ENCODE results near the gene RABGAP1L.
"Not testable (repeated sequence)": the region's sequence is repeated elsewhere in the genome, so short reads cannot be mapped to it uniquely, and the experiment has no call there.

RABGAP1L gene

DNA sequence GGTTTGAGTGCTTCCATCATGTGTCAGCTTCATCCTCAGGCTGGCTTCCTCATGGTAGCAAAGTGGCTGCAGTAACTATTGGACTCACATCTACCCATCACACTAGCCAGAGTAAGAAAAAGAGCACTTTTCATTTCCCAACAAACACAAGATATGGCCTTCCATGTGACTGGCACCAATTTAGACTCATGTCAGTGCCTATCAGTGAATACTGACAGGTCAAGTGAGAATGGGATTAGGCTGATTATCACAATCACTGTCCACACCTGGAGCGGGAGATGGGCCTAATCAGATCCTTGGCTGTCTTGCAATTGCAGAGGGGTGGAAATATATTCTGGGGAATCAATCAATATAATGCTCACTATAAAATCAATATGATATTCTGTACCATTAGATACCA lies 2.9 kb upstream of the RABGAP1L start:
- DNase-seq = no peak

DNA sequence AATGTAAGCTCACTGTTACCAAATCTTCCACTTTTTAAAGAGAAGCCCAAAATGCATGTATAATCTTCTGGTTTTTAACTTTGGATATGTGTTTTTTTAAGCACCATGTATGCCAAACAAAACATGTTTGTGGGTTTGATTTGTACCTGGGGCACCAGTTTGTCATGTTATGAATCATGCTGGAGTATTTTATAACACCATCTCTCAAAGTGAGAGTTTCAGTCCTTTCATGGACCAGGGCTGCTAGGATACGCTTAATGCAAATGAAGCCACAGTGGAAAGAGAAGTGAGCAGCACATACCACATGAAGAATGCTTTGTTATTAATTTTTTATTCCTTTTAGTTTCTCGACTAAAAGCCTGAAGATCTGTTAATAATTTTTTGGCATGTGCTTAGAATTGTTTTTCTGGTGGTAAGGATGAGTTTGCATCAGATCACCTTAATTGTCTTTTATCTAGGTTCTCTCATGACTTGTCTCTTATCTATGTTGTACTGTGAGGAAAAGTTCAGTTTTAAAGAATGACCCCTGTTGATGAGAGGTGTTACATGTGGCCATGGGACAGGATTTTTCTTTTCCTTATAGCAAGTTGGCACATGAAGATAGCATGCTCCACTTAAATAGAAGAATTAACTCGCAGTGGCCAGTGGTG lies 2.0 kb upstream of the RABGAP1L start:
- no peak for DNase-seq

DNA sequence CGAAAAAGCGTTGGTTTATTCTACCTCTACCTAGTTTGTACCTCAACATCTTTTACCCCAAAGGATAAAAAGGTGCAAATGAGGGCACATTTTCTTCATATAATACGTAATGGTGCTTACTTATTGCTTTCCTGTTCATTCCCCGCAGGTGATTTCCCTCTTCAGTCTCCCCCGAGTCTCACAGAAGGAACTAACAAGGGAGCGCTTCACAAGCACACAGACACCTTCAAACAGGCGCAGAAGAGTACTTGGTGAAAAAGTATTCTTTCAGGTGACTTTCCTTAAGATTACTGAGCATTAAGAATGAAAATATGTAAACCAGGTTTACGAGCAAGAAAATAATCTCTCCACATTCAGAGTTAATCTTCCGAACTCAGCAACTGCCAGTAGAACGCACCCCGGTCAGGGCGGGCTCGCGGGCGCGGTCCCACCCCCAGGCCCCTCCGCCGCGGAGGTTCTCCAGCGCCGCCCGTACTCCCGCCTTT lies 511 bp upstream of the RABGAP1L start:
- no peak for DNase-seq

- no peak for DNase-seq
Observed at GRCh38 chr1:174160109-174160473, 771 bp downstream of the RABGAP1L start.

- no peak for DNase-seq
Observed at GRCh38 chr1:174160603-174161002, 1.3 kb downstream of the RABGAP1L start.

- DNase-seq = no peak
Observed at GRCh38 chr1:174161813-174162212, 2.5 kb downstream of the RABGAP1L start.

DNA sequence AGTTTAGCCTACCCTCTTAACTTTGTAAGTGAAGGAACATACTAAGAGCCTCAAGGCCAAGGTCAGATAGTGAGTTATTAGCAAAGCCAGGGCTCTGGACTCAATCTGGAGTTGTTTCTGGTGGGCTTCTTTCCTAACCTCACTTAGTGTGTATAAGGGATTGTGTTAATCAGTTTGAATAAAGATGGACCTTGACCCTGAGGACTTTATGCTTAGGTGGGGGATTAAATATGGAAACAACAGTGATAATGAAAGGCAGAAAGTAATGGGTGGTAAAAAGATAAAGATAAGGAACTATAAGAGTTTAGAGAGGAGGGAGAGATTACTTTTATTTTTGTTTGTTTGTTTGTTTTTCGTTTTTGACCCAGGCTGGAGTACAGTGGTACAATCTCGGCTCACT lies 5.5 kb downstream of the RABGAP1L start:
- DNase-seq = no peak

GRCh38 chr1:174165471-174166137 lies 6.3 kb downstream of the RABGAP1L start:
- DNase-seq = no peak

GRCh38 chr1:174166530-174167264 lies 7.4 kb downstream of the RABGAP1L start:
- DNase-seq = no peak

GRCh38 chr1:174167265-174167803 lies 8.0 kb downstream of the RABGAP1L start:
- no peak for DNase-seq

- no peak for DNase-seq
Observed at GRCh38 chr1:174169342-174169741, 10.0 kb downstream of the RABGAP1L start.

DNA sequence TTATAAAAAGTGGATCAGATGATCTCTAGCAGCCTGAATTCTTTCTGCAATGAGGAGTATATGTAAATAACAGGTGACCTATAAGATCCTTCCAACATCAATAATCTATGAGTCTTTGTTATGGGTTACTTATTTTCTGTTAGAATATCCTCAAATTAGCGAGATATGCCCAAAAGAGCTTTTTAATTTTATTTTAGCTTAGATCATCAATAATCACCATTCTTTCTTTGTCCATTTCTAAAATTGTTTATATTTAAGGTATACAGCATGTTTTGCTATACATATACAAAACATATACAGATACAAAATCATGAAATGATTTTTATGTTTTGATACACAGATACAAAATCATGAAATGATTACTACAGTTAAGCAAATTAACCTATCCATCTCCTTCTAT lies 11.8 kb downstream of the RABGAP1L start:
- no peak for DNase-seq

GRCh38 chr1:174174461-174175329 lies 15.4 kb downstream of the RABGAP1L start:
- no peak for DNase-seq

DNA sequence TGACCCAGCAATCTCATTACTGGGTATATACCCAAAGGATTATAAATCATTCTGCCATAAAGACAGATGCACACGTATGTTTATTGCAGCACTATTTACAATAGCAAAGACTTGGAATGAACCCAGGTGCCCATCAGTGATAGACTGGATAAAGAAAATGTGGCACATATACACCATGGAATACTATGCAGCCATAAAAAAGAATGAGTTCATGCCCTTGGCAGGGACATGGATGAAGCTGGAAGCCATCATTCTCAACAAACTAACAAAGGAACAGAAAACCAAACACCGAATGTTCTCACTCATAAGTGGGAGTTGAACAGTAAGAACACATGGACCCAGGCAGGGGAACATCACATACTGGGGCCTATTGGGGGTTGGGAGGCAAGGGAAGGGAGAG lies 19.1 kb downstream of the RABGAP1L start:
- not testable (repeated sequence) for DNase-seq

DNA sequence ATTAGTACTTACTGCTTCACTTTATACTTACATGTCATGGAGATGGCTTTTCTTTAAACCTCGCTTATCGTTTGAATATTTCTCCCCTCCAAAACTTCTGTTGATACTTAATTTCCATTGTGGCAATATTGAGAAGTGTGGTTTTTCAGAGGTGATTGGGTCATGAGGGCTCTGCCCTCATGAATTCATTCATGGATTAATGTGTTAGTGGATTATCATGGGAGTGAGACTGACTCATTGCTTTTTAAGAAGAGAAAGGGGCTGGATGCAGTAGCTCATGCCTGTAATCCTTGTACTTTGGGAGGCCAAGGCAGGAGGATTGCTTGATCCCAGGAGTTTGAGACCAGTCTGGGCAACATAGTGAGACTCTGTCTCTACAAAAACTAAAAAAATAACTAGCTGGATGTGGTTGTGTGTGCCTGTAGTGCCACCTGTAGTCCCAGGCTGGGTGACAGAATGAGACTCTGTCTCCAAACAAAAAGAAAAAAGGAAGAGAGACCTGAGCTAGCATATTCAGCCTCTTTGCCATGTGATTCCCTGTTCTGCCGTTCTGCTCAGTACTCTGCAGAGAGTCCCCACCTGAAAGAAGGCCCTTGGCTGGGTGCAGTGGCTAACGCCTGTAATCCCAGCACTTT lies 30.2 kb downstream of the RABGAP1L start:
- no peak for DNase-seq

DNA sequence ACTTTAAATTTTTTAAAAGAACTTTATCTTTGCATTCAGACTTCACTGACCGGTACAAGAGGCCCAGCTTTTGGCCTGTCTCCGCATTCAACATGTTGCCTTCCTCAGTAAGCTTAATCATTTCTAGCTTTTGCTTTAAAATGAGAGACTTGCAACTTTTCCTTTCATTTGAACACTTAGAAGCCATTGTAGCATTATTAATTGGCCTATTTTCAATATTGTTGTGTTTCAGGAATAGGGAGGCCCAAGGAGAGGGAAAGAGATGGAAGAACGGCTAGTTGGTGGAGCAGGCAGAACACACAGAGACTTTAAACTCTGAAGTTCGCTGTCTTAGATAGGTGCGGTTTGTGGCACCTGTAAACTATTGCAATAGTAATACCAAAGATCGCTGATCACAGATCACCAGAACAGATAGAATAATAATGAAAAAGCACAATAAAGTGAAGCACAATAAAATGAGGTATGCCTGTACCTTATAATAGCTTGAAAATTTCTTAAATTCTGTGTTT lies 31.4 kb downstream of the RABGAP1L start:
- no peak for DNase-seq

DNA sequence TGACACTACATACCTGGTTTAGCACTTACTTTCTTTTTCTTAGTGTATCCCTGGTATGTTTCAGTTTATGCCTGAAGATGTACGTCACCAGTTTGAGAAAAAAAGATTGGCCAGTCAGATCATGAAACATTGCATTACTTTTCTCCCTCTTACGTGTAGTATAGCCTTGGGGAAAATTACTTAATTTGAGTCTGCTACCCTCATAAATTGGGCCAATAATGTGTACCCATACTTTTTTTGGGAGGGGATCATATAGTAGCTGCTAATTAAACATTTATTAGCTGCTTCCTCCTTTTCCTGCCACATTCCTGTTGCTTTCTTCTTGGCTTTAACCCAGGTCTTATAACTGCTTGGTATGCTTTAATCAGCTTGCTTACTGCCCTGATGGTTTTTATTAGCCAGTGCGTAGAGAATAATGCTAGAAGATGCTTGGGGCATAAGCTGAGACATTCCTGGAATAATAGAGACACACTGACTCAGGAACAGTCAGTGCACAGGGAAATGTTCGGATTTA lies 32.1 kb downstream of the RABGAP1L start:
- no peak for DNase-seq

GRCh38 chr1:174194461-174194860 lies 35.1 kb downstream of the RABGAP1L start:
- no peak for DNase-seq

GRCh38 chr1:174197088-174197487 lies 37.8 kb downstream of the RABGAP1L start:
- DNase-seq = no peak

GRCh38 chr1:174197547-174197946 lies 38.2 kb downstream of the RABGAP1L start:
- DNase-seq = no peak

DNA sequence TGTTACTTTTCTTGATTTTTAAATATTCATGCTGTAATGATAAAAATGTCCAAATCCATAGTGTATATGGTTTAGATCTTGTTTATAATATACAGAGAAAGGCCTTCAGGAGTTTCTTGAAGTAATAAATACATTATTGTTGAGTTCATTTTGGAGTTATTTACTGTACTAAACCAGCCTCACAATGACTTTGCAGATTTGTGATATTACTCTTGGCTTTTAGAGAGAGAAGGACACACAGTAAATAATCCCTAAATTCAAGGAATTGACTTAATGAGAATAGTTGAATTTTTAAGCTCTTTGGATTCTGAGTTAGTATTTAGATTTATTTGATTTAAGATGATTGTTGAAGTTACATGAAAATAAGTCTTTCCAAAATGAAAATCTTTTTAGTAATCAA lies 38.9 kb downstream of the RABGAP1L start:
- no peak for DNase-seq

DNA sequence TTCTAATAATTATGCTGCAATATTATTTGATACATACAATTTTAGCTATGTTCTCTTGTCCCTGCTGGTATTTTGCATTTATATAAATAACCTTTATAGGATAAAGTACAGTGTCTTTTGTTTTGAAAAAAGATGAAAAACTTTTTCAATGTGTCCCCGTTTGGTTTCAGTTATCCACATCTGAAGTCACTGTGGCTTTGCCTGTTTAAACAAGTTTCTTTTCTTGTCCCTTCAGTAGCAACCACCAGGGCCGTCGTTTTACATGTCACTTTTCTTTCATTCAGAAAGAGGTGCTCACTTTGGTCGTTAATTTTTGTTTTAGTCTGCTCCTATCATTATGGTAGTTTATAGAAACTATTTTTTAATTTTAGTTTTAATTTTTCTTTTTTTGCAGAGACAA lies 41.4 kb downstream of the RABGAP1L start:
- DNase-seq = no peak

All from NCI-H1105 (cell line).